HG03280 (cell line): ENCODE results near the gene CRB2.

ENCODE experiments used
- ATAC-seq: cut with Tn5 transposase; IDR thresholded peaks from one replicate; pipeline ENCODE4 v1.9.1; 2021; ENCODE audit warnings: mild to moderate bottlenecking, moderate library complexity; ENCODE audit not compliant: unreplicated experiment

The CRB2 gene

GRCh38 chr9:123346826-123347225, 9.2 kb upstream of the CRB2 start:
- no peak for ATAC-seq

GRCh38 chr9:123347289-123348060, 8.5 kb upstream of the CRB2 start:
- no peak for ATAC-seq

- no peak for ATAC-seq
Observed at GRCh38 chr9:123348317-123348992, 7.5 kb upstream of the CRB2 start.

- no peak for ATAC-seq
Observed at GRCh38 chr9:123349033-123349432, 7.0 kb upstream of the CRB2 start.

- peak; percentile 57 for ATAC-seq
Observed at GRCh38 chr9:123349691-123350480, 6.1 kb upstream of the CRB2 start.

- ATAC-seq = no peak
Observed at GRCh38 chr9:123350590-123351310, 5.2 kb upstream of the CRB2 start.

GRCh38 chr9:123353041-123353440, 3.0 kb upstream of the CRB2 start:
- no peak for ATAC-seq

GRCh38 chr9:123353984-123354591, 1.9 kb upstream of the CRB2 start:
- ATAC-seq = peak; percentile 63

- ATAC-seq = no peak
Observed at GRCh38 chr9:123354806-123355508, 1.0 kb upstream of the CRB2 start.

- no peak for ATAC-seq
Observed at GRCh38 chr9:123356851-123357742, 1.1 kb downstream of the CRB2 start.

GRCh38 chr9:123357743-123358059, 1.7 kb downstream of the CRB2 start:
- no peak for ATAC-seq

GRCh38 chr9:123358181-123358905, 2.3 kb downstream of the CRB2 start:
- ATAC-seq = no peak

- no peak for ATAC-seq
Observed at GRCh38 chr9:123359106-123359505, 3.1 kb downstream of the CRB2 start.

GRCh38 chr9:123359546-123359945, 3.5 kb downstream of the CRB2 start:
- ATAC-seq = no peak

- no peak for ATAC-seq
Observed at GRCh38 chr9:123360161-123361085, 4.4 kb downstream of the CRB2 start.

GRCh38 chr9:123361086-123361730, 5.2 kb downstream of the CRB2 start:
- no peak for ATAC-seq
